GM21723 (cell line): Measurements from ENCODE around the gene KCND3.
A peak's percentile ranks its signal among the peaks of the same experiment; 100 is the strongest.

Experiments
- ATAC-seq: cut with Tn5 transposase; IDR thresholded peaks from one replicate; pipeline ENCODE4 v1.9.1; 2021; ENCODE audit warnings: mild to moderate bottlenecking, moderate library complexity; ENCODE audit not compliant: unreplicated experiment

KCND3 gene

GRCh38 chr1:111786669-111787207 lies 202.7 kb downstream of the KCND3 start:
- ATAC-seq: no peak

GRCh38 chr1:111784273-111784901 lies 205.1 kb downstream of the KCND3 start:
- no peak for ATAC-seq

GRCh38 chr1:111779546-111779945 lies 209.9 kb downstream of the KCND3 start:
- no peak for ATAC-seq

GRCh38 chr1:111778541-111779051 lies 210.9 kb downstream of the KCND3 start:
- no peak for ATAC-seq

GRCh38 chr1:111778066-111778465 lies 211.4 kb downstream of the KCND3 start:
- no peak for ATAC-seq

- no peak for ATAC-seq
Measured at GRCh38 chr1:111777301-111777700, 212.2 kb downstream of the KCND3 start.

- no peak for ATAC-seq
Measured at GRCh38 chr1:111776861-111777260, 212.6 kb downstream of the KCND3 start.

- no peak for ATAC-seq
Measured at GRCh38 chr1:111776391-111776790, 213.1 kb downstream of the KCND3 start.

- no peak for ATAC-seq
Measured at GRCh38 chr1:111775966-111776365, 213.5 kb downstream of the KCND3 start.

- no peak for ATAC-seq
Measured at GRCh38 chr1:111770916-111771315, 218.6 kb downstream of the KCND3 start.

GRCh38 chr1:111769517-111770146 lies 219.8 kb downstream of the KCND3 start:
- no peak for ATAC-seq

GRCh38 chr1:111768625-111769024 lies 220.8 kb downstream of the KCND3 start:
- ATAC-seq: no peak

GRCh38 chr1:111768023-111768422 lies 221.4 kb downstream of the KCND3 start:
- no peak for ATAC-seq

- ATAC-seq: no peak
Measured at GRCh38 chr1:111762332-111762731, 227.1 kb downstream of the KCND3 start.

GRCh38 chr1:111761717-111762116 lies 227.8 kb downstream of the KCND3 start:
- no peak for ATAC-seq

GRCh38 chr1:111758373-111758772 lies 231.1 kb downstream of the KCND3 start:
- no peak for ATAC-seq

GRCh38 chr1:111756124-111756513 lies 233.3 kb downstream of the KCND3 start:
- peak; percentile 19 for ATAC-seq

- peak; percentile 89 for ATAC-seq
Measured at GRCh38 chr1:111755331-111756123, 233.9 kb downstream of the KCND3 start, which contains the start of gene DDX20. Gene DDX20 (plus strand): TSS chr1:111755901. CDS start chr1:111755925, 24 bp downstream.

GRCh38 chr1:111754984-111755330 lies 234.5 kb downstream of the KCND3 start:
- peak; percentile 6 for ATAC-seq

GRCh38 chr1:111751906-111752575 lies 237.4 kb downstream of the KCND3 start:
- no peak for ATAC-seq

- no peak for ATAC-seq
Measured at GRCh38 chr1:111750856-111751255, 238.6 kb downstream of the KCND3 start.
